Astrocyte of the cerebellum (primary cell): ENCODE data around the gene NPW.
A peak's percentile ranks its signal among the peaks of the same experiment; 100 is the strongest.

Experiments used
- DNase-seq: peaks from one replicate; pipeline ENCODE4 v3.0.0-alpha.2; 2011; ENCODE audit warnings: low read depth
- H3K4me3 ChIP-seq: 2 replicates; pipeline ENCODE4 v1.5.1; 2011; ENCODE audit warnings: mild to moderate bottlenecking, low read depth, low read length, moderate library complexity
- in situ Hi-C: cut with HindIII; loops from 2 replicates; pipeline ENCODE4 v1.10.0; 2017; ENCODE audit warnings: low sequenced_read_pairs
- TF ChIP-seq, protein P1 (sequence below): IDR thresholded peaks from 2 replicates; pipeline ENCODE4 v1.5.1; 2012; ENCODE audit warnings: low read length, low read depth, moderate library complexity, mild to moderate bottlenecking; ENCODE audit errors: missing control alignments

The NPW gene

DNA sequence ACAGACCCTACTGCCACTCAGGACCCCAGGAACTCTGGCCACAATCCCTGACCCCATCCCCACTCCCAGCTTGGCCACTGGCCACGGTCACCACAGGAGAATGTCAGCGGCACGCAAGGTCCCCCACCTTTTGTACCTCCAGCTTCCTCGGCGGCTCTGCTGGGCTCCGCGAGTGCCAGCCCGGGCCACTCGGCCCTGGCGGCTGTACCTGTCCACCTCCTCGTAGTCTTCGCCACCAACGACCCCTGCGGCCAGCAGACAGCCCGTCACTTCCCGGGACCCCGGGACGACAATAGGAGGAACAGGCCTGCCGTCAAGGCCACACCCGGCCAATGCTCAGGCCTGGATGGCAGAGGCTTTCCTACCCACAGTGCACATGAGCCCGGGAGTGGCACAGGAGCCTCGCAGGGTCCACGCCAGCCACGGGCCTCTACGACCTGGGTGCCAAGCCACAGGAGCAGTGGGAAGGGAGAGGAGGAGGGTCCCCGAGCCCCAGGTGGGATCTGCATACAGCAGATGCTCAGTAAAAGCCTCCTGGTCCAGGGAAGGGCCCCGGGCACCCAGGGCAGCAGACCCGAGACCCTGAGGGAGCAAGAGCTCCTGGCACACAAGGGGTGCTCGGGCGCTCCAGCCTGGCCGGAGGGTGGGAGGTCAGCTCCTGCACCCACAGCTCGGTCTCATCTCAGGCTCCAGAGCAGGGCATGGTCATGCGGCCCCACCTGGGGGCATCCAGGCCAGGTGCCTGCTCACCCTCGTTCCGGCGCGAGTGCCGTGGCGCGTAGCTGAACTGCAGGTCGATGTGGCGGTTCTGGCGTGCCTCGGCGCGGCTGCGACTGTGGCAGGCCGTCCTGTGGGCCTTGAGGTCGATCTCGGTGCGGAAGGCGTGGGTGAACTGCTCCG, 17.9 kb upstream of the NPW start:
- in situ Hi-C loops = no loop called here
- TF ChIP-seq, protein P1, sequence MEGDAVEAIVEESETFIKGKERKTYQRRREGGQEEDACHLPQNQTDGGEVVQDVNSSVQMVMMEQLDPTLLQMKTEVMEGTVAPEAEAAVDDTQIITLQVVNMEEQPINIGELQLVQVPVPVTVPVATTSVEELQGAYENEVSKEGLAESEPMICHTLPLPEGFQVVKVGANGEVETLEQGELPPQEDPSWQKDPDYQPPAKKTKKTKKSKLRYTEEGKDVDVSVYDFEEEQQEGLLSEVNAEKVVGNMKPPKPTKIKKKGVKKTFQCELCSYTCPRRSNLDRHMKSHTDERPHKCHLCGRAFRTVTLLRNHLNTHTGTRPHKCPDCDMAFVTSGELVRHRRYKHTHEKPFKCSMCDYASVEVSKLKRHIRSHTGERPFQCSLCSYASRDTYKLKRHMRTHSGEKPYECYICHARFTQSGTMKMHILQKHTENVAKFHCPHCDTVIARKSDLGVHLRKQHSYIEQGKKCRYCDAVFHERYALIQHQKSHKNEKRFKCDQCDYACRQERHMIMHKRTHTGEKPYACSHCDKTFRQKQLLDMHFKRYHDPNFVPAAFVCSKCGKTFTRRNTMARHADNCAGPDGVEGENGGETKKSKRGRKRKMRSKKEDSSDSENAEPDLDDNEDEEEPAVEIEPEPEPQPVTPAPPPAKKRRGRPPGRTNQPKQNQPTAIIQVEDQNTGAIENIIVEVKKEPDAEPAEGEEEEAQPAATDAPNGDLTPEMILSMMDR = no peak
- no peak overlapping the region for H3K4me3 ChIP-seq
- DNase-seq = no peak

DNA sequence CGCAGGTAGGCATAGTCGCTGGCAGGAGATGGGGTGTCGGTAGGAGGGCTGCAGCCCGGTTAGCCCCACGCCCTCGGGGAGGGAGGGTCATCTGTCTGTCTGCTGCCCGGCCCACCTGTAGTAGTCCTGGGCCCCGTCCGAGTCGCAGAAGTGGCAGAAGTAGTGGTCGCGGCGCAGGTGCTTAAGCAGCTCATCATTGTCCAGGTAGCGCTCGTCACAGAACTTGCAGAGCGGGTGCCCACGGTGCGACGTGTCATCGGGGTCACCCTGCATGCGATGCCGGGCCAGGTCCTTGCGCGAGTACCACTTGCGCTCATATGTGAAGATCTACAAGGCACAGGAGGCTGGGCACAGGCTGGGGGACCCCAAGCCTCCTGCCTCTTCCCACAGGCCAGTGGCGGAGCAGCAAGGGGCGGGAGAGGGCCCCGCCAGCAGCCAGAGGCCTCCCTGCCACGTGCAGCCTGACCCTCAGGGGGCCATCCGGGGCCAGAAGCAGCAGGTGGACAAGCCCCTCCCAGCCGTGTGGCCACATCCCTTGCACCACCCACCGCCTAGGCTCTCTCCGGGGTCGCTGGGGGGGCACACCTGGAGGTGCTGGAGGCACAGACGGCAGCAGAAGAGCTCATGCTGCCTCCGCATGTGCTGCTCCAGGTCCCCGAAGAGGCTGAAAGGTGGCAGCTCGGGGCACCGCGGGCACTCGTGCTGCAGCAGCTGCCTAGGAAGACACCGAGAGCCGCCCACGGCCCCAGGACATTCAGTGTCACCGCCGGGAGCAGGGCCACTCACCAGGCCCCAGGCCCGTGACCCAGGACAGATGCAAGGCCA, 17.0 kb upstream of the NPW start:
- DNase-seq = no peak
- in situ Hi-C loops = no loop called here
- no peak overlapping the region for H3K4me3 ChIP-seq
- TF ChIP-seq, protein P1 = no peak

DNA sequence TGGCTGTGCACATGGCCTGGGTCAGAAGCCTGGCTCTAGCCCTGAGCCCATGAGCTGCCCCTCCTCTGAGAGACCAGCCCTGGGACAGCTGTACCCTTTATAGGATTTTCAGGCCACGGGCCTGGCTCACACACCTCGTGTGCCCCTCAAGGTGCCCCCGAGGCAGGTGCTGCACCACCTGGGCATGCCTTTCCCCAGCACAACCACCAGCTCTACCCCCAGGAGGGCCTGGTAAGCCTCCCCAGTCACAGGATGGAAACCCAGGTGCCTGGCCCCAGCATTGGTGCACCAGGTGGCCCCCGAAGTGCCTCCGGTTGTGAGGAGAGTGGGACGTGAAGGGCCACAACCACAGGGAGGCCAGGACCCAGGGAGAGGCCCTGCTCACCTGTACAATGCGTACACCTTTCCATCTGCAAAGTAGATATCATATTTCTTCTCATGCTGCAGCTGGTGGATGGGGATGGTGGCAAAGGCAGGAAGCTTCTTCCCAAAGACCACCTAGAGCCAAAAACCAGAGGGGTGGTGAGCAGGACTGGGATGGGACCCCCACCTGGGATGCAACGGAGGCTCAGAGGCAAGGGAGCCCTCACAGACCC, 16.3 kb upstream of the NPW start:
- TF ChIP-seq, protein P1 = no peak
- DNase-seq = no peak
- H3K4me3 ChIP-seq = no peak overlapping the region
- in situ Hi-C loops = no loop called here

DNA sequence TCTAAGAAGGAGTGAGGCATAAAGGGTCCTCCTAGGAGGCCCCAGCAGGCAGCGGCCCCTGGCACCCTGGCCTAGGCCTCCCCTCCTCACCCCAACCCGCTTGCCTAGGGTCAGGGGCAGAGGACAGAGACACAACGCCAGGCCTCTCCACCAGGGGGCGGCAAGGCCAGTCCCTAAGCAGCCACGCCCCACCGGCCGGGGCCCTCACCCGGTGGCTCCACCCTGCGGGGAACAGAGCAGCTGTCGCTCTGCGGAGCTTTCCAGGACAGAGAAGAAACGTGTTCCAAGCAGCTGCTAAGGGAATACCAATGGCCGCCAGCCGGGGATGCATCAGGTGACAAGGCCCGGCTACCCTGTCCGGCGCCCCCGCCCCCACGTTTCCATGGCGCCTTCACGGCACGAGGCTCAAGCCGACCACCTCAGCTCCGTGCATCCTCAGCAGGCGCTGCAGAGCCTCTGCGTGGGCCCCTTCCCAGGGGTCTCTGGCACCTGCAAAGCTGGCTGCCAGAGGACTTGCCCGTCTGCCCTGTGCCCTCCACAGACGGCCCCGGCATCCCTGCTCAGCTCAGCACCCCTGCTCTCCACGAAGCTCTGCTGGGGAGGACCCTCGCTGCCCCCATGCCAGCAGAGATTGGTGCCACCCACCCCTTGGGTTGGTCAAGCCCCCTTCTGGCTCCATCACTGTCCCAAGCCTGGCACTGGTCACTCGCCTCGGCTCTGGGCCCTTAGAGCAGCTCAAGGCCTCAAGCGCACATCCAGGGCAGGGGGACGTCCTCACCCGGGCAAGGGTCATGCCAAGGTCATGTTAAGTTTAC, 15.6 kb upstream of the NPW start:
- H3K4me3 ChIP-seq = peak overlapping the region; percentile 19
- peak; percentile 43 for DNase-seq
- TF ChIP-seq, protein P1 = peak; percentile 97
- in situ Hi-C loops = no loop called here

DNA sequence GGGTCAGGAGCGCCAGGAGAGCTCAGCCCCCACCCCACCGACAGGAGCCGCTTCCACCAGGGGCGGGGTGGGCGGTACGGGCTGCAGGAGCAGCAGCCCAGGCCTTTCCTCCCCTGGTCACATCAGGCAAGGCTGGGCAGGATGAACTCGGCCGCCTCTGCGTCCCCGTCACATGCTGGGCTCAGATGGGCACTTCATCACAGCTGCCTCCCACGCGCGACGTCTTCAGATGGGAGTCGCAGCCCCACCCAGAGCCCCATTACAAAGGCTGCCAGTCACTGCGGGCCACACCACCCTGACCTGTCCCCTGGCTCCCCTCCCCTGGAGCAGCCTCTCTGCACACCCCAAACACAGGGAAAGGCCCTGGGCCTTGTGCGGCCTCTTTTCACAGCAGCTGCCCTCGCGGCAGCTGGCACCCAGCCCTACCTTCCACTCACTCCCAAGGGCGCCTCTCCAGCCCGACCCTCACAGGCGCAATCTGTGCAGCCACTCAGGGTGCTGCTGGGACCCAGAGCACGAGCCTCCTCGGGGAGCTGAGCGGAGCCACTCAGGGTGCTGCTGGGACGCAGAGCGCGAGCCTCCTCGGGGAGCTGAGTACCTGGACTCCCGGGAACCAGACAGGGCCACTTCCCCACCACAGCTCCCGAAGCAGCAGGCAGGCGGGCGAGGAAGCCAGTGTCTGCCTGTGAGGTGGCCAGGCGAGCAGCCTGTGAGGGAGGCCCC, 14.6 kb upstream of the NPW start:
- DNase-seq = no peak
- in situ Hi-C loops = no loop called here
- TF ChIP-seq, protein P1 = no peak
- H3K4me3 ChIP-seq = no peak overlapping the region
